IMR-90 (cell line): ENCODE measurements around the gene MAGI2. TPM values are rescaled to one million over a fixed set of nuclear protein-coding genes. Genes with fewer than 3 reads are reported as not detected.

Source experiments
- ATAC-seq: fragments of 200-7000 bp; cut with Tn5 transposase; 2 replicates; pipeline ENCODE4 v1.9.1; 2020; ENCODE audit warnings: low read depth, mild to moderate bottlenecking, moderate library complexity
- BruUV-seq: library from RNA; stranded (reverse); fragments of 400-500 nt; replicated peaks from 2 replicates; lab custom pipeline; 2021; lab: Mats Ljungman, UMichigan
- CTCF ChIA-PET: fragments of 300-600 bp; formaldehyde crosslinking; extraction: SDS; loops from one replicate; lab custom pipeline; 2021; ENCODE audit warnings: antibody characterized with exemption; lab: Yijun Ruan, JAX
- POLR2A ChIA-PET: fragments of 300-600 bp; sonication (Branson Sonifier 250); formaldehyde crosslinking; loops from one replicate; lab custom pipeline; 2022; ENCODE audit warnings: antibody characterized with exemption; ENCODE audit not compliant: unreplicated experiment; lab: Charles Lee
- DNase-seq: peaks from one replicate; pipeline ENCODE4 v3.0.0; 2013
- H2AFZ ChIP-seq: replicated peaks from 2 replicates; pipeline ENCODE3; 2013; ENCODE audit warnings: low read length, mild to moderate bottlenecking; ENCODE audit not compliant: poor library complexity
- H2AK5ac ChIP-seq: 2 replicates; pipeline ENCODE4 v1.6.1; 2013; ENCODE audit warnings: low read depth, low read length, inconsistent platforms
- H2AK9ac ChIP-seq: replicated peaks from 2 replicates; pipeline ENCODE3; 2013; ENCODE audit warnings: mild to moderate bottlenecking, low read depth, low read length, moderate library complexity; ENCODE audit not compliant: poor library complexity
- H2BK120ac ChIP-seq: 2 replicates; pipeline ENCODE4 v1.6.1; 2013; ENCODE audit warnings: low read depth, low read length, inconsistent platforms
- H2BK15ac ChIP-seq: 3 replicates; pipeline ENCODE4 v1.6.1; 2013; ENCODE audit warnings: low read depth, low read length, inconsistent platforms
- H2BK20ac ChIP-seq: 2 replicates; pipeline ENCODE4 v1.6.1; 2013; ENCODE audit warnings: low read depth, mild to moderate bottlenecking, inconsistent platforms, low read length, moderate library complexity
- H2BK5ac ChIP-seq: 2 replicates; pipeline ENCODE4 v1.6.1; 2013; ENCODE audit warnings: mild to moderate bottlenecking, low read depth, low read length, inconsistent platforms; ENCODE audit not compliant: poor library complexity, severe bottlenecking
- H3K14ac ChIP-seq: replicated peaks from 2 replicates; pipeline ENCODE4 v1.6.1; 2013; ENCODE audit warnings: low read depth, low read length, inconsistent platforms
- H3K18ac ChIP-seq: 2 replicates; pipeline ENCODE4 v1.6.1; 2013; ENCODE audit warnings: low read depth, low read length, control low read depth
- H3K23ac ChIP-seq: 2 replicates; pipeline ENCODE4 v1.6.1; 2013; ENCODE audit warnings: low read depth, low read length, inconsistent platforms
- H3K27ac ChIP-seq: 2 replicates; pipeline ENCODE4 v1.5.1; 2013; ENCODE audit warnings: mild to moderate bottlenecking, control low read depth, low read length; ENCODE audit not compliant: insufficient read depth
- H3K27me3 ChIP-seq: 2 replicates; pipeline ENCODE4 v1.6.1; 2013; ENCODE audit warnings: low read length; ENCODE audit not compliant: control insufficient read depth, insufficient read depth
- H3K36me3 ChIP-seq: 2 replicates; pipeline ENCODE4 v1.6.1; 2013; ENCODE audit warnings: low read length, mixed read lengths; ENCODE audit not compliant: control insufficient read depth, insufficient read depth
- H3K4ac ChIP-seq: 2 replicates; pipeline ENCODE4 v1.6.1; 2013; ENCODE audit warnings: low read depth, low read length, inconsistent platforms
- H3K4me1 ChIP-seq: 2 replicates; pipeline ENCODE4 v1.6.1; 2013; ENCODE audit warnings: low read length, mixed read lengths; ENCODE audit not compliant: control insufficient read depth, insufficient read depth
- H3K4me2 ChIP-seq: 2 replicates; pipeline ENCODE4 v1.6.1; 2013; ENCODE audit warnings: low read depth, mild to moderate bottlenecking, control low read depth, low read length, moderate library complexity
- H3K4me3 ChIP-seq: 2 replicates; pipeline ENCODE4 v1.5.1; 2013; ENCODE audit warnings: low read depth, mild to moderate bottlenecking, control low read depth, low read length, moderate library complexity; ENCODE audit not compliant: insufficient read depth
- H3K56ac ChIP-seq: 2 replicates; pipeline ENCODE4 v1.6.1; 2013; ENCODE audit warnings: low read length, inconsistent platforms; ENCODE audit not compliant: insufficient read depth; ENCODE audit errors: extremely low read depth
- H3K79me1 ChIP-seq, 2 experiments: 2 replicates each; pipeline ENCODE4 v1.6.1; 2013; ENCODE audit warnings: low read length in 2 of 2, inconsistent platforms in 1 of 2, low read depth in 1 of 2
- H3K9ac ChIP-seq: 2 replicates; pipeline ENCODE4 v1.6.1; 2013; ENCODE audit warnings: low read depth, low read length, control low read depth
- H3K9me1 ChIP-seq: 2 replicates; pipeline ENCODE4 v1.6.1; 2013; ENCODE audit warnings: low read length, inconsistent platforms; ENCODE audit not compliant: insufficient read depth
- H3K9me3 ChIP-seq: 2 replicates; pipeline ENCODE4 v1.6.1; 2013; ENCODE audit warnings: low read length; ENCODE audit not compliant: control insufficient read depth, insufficient read depth
- H4K20me1 ChIP-seq: 2 replicates; pipeline ENCODE4 v1.6.1; 2013; ENCODE audit warnings: low read length, inconsistent platforms; ENCODE audit not compliant: insufficient read depth
- H4K5ac ChIP-seq: 2 replicates; pipeline ENCODE4 v1.6.1; 2013; ENCODE audit warnings: mild to moderate bottlenecking, low read depth, low read length, control low read depth
- H4K8ac ChIP-seq, 2 experiments: 2 replicates each; pipeline ENCODE4 v1.6.1; 2013; ENCODE audit warnings: low read depth in 2 of 2, low read length in 2 of 2, control low read depth in 1 of 2, inconsistent platforms in 1 of 2
- H4K91ac ChIP-seq: 2 replicates; pipeline ENCODE4 v1.6.1; 2013; ENCODE audit warnings: low read depth, low read length, inconsistent platforms; ENCODE audit not compliant: insufficient read depth
- CHD1 ChIP-seq: IDR thresholded peaks from 2 replicates; pipeline ENCODE4 v1.6.1; 2012; ENCODE audit warnings: low read depth, low read length, improper control_type of control experiment
- FOS ChIP-seq: fragments of 150-350 bp; IDR thresholded peaks from 2 replicates; pipeline ENCODE4 v1.6.1; 2016; ENCODE audit warnings: low read depth, low read length
- MAFK ChIP-seq: IDR thresholded peaks from 2 replicates; pipeline ENCODE4 v1.6.1; 2012; ENCODE audit warnings: low read depth, low read length, improper control_type of control experiment
- MXI1 ChIP-seq: IDR thresholded peaks from 2 replicates; pipeline ENCODE4 v1.6.1; 2012; ENCODE audit warnings: low read depth, mild to moderate bottlenecking, low read length, moderate library complexity, borderline replicate concordance
- POLR2A ChIP-seq: IDR thresholded peaks from 2 replicates; pipeline ENCODE4 v1.6.1; 2012; ENCODE audit warnings: mild to moderate bottlenecking, low read depth, low read length
- RAD21 ChIP-seq: IDR thresholded peaks from 2 replicates; pipeline ENCODE4 v1.6.1; 2012; ENCODE audit warnings: low read length, improper control_type of control experiment
- RCOR1 ChIP-seq: IDR thresholded peaks from 2 replicates; pipeline ENCODE4 v1.6.1; 2012; ENCODE audit warnings: mild to moderate bottlenecking, low read length, improper control_type of control experiment; ENCODE audit not compliant: insufficient replicate concordance
- RFX5 ChIP-seq: IDR thresholded peaks from 2 replicates; pipeline ENCODE4 v1.8.0; 2012; ENCODE audit warnings: low read depth, mild to moderate bottlenecking, low read length, moderate library complexity
- SMC3 ChIP-seq: fragments of 150-350 bp; IDR thresholded peaks from 2 replicates; pipeline ENCODE4 v1.6.1; 2016; ENCODE audit warnings: low read depth, mild to moderate bottlenecking, antibody characterized with exemption, low read length, moderate library complexity
- WGBS, 2 experiments: methylation state at CpG; one replicate each; pipeline versions ENCODE4 v1.1.5 to v1.1.7; 2013; ENCODE audit warnings: missing lambda C conversion rate in 2 of 2; ENCODE audit not compliant: insufficient read length in 1 of 2; ENCODE audit errors: extremely low coverage in 2 of 2; 5-methylcytosine and 5-hydroxymethylcytosine counted together
- dilution Hi-C: fragments of 300-500 bp; cut with HindIII; formaldehyde crosslinking; loops from one replicate; pipeline ENCODE4 v1.14.3; 2018; ENCODE audit warnings: low sequenced_read_pairs; ENCODE audit not compliant: unreplicated experiment
- in situ Hi-C: fragments of 300-500 bp; cut with MboI; formaldehyde crosslinking; loops from 3 replicates; pipeline ENCODE4 v1.14.3; 2019; ENCODE audit warnings: low sequenced_read_pairs, inconsistent platforms, mixed read lengths
- intact Hi-C: fragments of 100-400 bp; cut with micrococcal nuclease; formaldehyde crosslinking; loops from 2 replicates; pipeline ENCODE4 v1.10.0; 2022
- polyA plus RNA-seq, 3 experiments: library from polyadenylated mRNA; depleted of rRNA; stranded (reverse); fragments of >200 nt; gene quantifications; 2 replicates each; pipeline ENCODE4 v1.2.3, GENCODE V29; 2012; ENCODE audit warnings: low replicate concordance in 1 of 3
- total RNA-seq: library from RNA; depleted of rRNA; stranded (reverse); fragments of >200 nt; gene quantifications from 2 replicates; pipeline ENCODE4 v1.2.3, GENCODE V29; 2012
- TF ChIP-seq, protein P1 (sequence below): fragments of 150-350 bp; IDR thresholded peaks from 2 replicates; pipeline ENCODE4 v1.6.1; 2016; ENCODE audit warnings: low read depth, mild to moderate bottlenecking, low read length, moderate library complexity, borderline replicate concordance
- TF ChIP-seq, protein P2 (sequence below): fragments of 150-350 bp; IDR thresholded peaks from 2 replicates; pipeline ENCODE4 v1.6.1; 2017; ENCODE audit warnings: mild to moderate bottlenecking, antibody characterized with exemption, low read length, low read depth
- TF ChIP-seq, protein P3 (sequence below): conservative IDR thresholded peaks from 2 replicates; pipeline ENCODE4 v1.5.1; 2012; ENCODE audit warnings: mild to moderate bottlenecking, low read depth, low read length, improper control_type of control experiment

The MAGI2 gene
- total and polyA plus RNA-seq, 2 of the 4 experiments (the other 2 are of a cell fraction) = 2.5 to 17.9 TPM

DNA sequence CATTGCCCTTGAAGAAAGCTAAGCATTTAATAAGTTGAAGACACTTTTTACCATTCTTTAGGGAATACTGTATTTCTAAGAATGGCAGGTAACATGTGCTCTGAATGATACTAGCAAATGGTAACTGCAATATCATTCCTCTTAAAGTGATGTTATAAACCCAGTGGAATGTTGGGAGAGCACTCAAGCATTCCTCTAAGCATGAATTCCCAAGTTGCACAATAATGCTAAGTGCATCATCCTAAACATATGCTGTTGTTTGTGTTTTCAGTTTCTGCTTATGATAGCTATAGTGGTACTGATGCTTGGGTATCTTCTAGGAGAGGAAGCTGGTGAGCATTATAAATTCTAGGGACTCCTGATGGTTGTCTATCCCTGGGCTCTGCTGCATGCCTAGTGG lies 980.9 kb downstream of the MAGI2 start (continued):
- TF ChIP-seq RFX5 (no peak), RAD21 (no peak), SMC3 (no peak), FOS (no peak)
- TF ChIP-seq, protein P1, sequence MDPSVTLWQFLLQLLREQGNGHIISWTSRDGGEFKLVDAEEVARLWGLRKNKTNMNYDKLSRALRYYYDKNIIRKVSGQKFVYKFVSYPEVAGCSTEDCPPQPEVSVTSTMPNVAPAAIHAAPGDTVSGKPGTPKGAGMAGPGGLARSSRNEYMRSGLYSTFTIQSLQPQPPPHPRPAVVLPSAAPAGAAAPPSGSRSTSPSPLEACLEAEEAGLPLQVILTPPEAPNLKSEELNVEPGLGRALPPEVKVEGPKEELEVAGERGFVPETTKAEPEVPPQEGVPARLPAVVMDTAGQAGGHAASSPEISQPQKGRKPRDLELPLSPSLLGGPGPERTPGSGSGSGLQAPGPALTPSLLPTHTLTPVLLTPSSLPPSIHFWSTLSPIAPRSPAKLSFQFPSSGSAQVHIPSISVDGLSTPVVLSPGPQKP = no peak

DNA sequence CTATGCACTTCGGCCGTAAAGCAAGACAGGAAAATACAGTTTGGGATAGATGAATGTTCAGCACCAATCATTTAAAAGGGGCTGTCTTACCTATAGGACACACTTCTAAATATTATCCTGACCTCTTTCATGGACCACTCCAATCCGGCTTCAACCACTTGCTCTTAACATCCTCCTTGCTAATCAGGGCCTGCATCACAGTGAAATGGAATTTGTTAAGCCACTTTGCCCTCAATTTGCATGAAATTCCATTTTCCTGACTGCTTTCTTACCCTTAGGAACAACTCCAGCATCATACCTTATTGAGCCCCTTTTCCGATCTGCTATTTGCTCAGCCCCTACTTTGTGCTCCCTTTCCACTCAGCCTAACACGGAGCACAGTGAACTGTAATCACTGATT lies 987.6 kb downstream of the MAGI2 start:
- Histone ChIP-seq H3K4ac (no peak overlapping the region), H3K9me3 (no peaks in the 10 kb centered on the region), H3K23ac (no peak overlapping the region), H2AK5ac (no peak overlapping the region), H3K9ac (no peak overlapping the region), H3K27me3 (no peaks in the 10 kb centered on the region), H4K91ac (no peak overlapping the region), H2BK120ac (no peak overlapping the region), H2AK9ac (no peak overlapping the region), H2BK15ac (no peak overlapping the region), H3K56ac (no peak overlapping the region), H3K36me3 (no peaks in the 10 kb centered on the region), H3K14ac (no peak overlapping the region), H3K27ac (no peak overlapping the region), H4K8ac (no peak overlapping the region), H2BK20ac (no peak overlapping the region), H2AFZ (no peak overlapping the region), H3K4me1 (no peaks in the 10 kb centered on the region), H4K20me1 (no peaks in the 10 kb centered on the region), H4K5ac (no peak overlapping the region), H3K9me1 (no peaks in the 10 kb centered on the region; the same call in 1 of the 2 replicates), H3K4me3 (no peak overlapping the region), H3K79me1 (no peaks in the 10 kb centered on the region), H3K4me2 (no peak overlapping the region), H3K18ac (no peak overlapping the region), H2BK5ac (no peak overlapping the region)
- ChIA-PET POLR2A (no interaction called here), CTCF (no interaction called here)
- dilution Hi-C loops (no loop called here), in situ Hi-C loops (no loop called here), intact Hi-C loops (no loop called here)
- WGBS, 2 experiments = no CpG with 5 or more reads among the region's 5 CpGs
- DNase-seq = no peak
- ATAC-seq = no peak
- no TSS peak for BruUV-seq
- TF ChIP-seq SMC3 (no peak), MXI1 (no peak), POLR2A (no peak), MAFK (no peak), CHD1 (no peak), RFX5 (no peak), RCOR1 (no peak), RAD21 (no peak)
- TF ChIP-seq, protein P2, sequence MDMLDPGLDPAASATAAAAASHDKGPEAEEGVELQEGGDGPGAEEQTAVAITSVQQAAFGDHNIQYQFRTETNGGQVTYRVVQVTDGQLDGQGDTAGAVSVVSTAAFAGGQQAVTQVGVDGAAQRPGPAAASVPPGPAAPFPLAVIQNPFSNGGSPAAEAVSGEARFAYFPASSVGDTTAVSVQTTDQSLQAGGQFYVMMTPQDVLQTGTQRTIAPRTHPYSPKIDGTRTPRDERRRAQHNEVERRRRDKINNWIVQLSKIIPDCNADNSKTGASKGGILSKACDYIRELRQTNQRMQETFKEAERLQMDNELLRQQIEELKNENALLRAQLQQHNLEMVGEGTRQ = no peak
- TF ChIP-seq, protein P3, sequence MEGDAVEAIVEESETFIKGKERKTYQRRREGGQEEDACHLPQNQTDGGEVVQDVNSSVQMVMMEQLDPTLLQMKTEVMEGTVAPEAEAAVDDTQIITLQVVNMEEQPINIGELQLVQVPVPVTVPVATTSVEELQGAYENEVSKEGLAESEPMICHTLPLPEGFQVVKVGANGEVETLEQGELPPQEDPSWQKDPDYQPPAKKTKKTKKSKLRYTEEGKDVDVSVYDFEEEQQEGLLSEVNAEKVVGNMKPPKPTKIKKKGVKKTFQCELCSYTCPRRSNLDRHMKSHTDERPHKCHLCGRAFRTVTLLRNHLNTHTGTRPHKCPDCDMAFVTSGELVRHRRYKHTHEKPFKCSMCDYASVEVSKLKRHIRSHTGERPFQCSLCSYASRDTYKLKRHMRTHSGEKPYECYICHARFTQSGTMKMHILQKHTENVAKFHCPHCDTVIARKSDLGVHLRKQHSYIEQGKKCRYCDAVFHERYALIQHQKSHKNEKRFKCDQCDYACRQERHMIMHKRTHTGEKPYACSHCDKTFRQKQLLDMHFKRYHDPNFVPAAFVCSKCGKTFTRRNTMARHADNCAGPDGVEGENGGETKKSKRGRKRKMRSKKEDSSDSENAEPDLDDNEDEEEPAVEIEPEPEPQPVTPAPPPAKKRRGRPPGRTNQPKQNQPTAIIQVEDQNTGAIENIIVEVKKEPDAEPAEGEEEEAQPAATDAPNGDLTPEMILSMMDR = no peak
- TF ChIP-seq, protein P1 = no peak
